HCT116 (cell line): Measurements from ENCODE around the gene GRK5. TPM values are rescaled to one million over a fixed set of nuclear protein-coding genes. Genes with fewer than 3 reads are reported as not detected.

Experiments
- ATAC-seq: fragments of 200-7000 bp; cut with Tn5 transposase; 2 replicates; pipeline ENCODE4 v1.9.1; 2020; ENCODE audit warnings: mild to moderate bottlenecking, moderate library complexity
- BruUV-seq: library from RNA; stranded (reverse); fragments of 400-500 nt; replicated peaks from 2 replicates; lab custom pipeline; 2021; lab: Mats Ljungman, UMichigan
- CTCF ChIA-PET: fragments of 300-600 bp; sonication (Branson Sonifier 250); formaldehyde crosslinking; loops from one replicate; lab custom pipeline; 2021; ENCODE audit warnings: antibody characterized with exemption; lab: Charles Lee
- POLR2A ChIA-PET: fragments of 300-600, 350-600 bp; sonication (Branson Sonifier 250); formaldehyde crosslinking; loops from one replicate; lab custom pipeline; 2021; ENCODE audit warnings: antibody characterized with exemption; lab: Charles Lee
- RAD21 ChIA-PET, 2 experiments: fragments of 300-600 bp; sonication (Branson Sonifier 250); formaldehyde crosslinking; loops; one replicate each; lab custom pipeline; 2023; ENCODE audit warnings: low total read pairs in 2 of 2; ENCODE audit not compliant: uncharacterized antibody in 2 of 2, unreplicated experiment in 2 of 2, low non-redundant PET in 1 of 2; lab: Charles Lee
- DNase-seq: peaks from one replicate; pipeline ENCODE4 v3.0.0-alpha.2; 2010; ENCODE audit warnings: low read depth, low spot score
- H2AFZ ChIP-seq: fragments of 200-600 bp; shearing (Covaris generic), sonication (generic); 2 replicates; pipeline ENCODE4 v1.6.1; 2017; ENCODE audit warnings: low read depth, mixed run types, mixed read lengths, antibody characterized with exemption, low read length; ENCODE audit not compliant: poor library complexity, severe bottlenecking
- H3K27ac ChIP-seq: 2 replicates; pipeline ENCODE4 v1.5.1; 2012; ENCODE audit warnings: low read depth, low read length
- H3K27me3 ChIP-seq: fragments of 200-600 bp; sonication (generic); 2 replicates; pipeline ENCODE4 v1.6.1; 2016; ENCODE audit warnings: mixed run types, low read length, mixed read lengths; ENCODE audit not compliant: insufficient read depth
- H3K36me3 ChIP-seq, 2 experiments: fragments of 200-500 bp in 1 of 2; fragments of 200-600 bp in 1 of 2; sonication (Bioruptor generic) in 1 of 2; sonication (generic) in 1 of 2; 2 replicates each; pipeline versions ENCODE4 v1.5.1 to v1.6.1; 2014 to 2016; ENCODE audit warnings: low read length in 2 of 2, inconsistent platforms in 1 of 2, mixed read lengths in 1 of 2, mixed run types in 1 of 2; ENCODE audit not compliant: insufficient read depth in 2 of 2, control insufficient read depth in 1 of 2
- H3K4me1 ChIP-seq, 2 experiments: fragments of 200-600 bp in 1 of 2; sonication (generic) in 1 of 2; 2 replicates each; pipeline versions ENCODE4 v1.5.1 to v1.6.1; 2012 to 2017; ENCODE audit warnings: low read length in 2 of 2, inconsistent platforms in 1 of 2, mild to moderate bottlenecking in 1 of 2, mixed read lengths in 1 of 2, mixed run types in 1 of 2, moderate library complexity in 1 of 2; ENCODE audit not compliant: insufficient read depth in 2 of 2, control insufficient read depth in 1 of 2
- H3K4me2 ChIP-seq: fragments of 200-600 bp; sonication (generic); 2 replicates; pipeline ENCODE4 v1.6.1; 2017; ENCODE audit warnings: mixed run types, low read length, mixed read lengths
- H3K4me3 ChIP-seq, 2 experiments: fragments of 200-600 bp in 1 of 2; sonication (generic) in 1 of 2; replicated peaks in 1 of 2; 2 replicates each; pipeline ENCODE4 v1.5.1; 2011 to 2016; ENCODE audit warnings: low read length in 2 of 2, control low read depth in 1 of 2, low read depth in 1 of 2, mild to moderate bottlenecking in 1 of 2, mixed read lengths in 1 of 2, mixed run types in 1 of 2
- H3K79me2 ChIP-seq: fragments of 200-600 bp; sonication (generic); 2 replicates; pipeline ENCODE4 v1.6.1; 2017; ENCODE audit warnings: mild to moderate bottlenecking, mixed run types, low read length, moderate library complexity, mixed read lengths; ENCODE audit not compliant: insufficient read depth
- H3K9ac ChIP-seq: fragments of 200-600 bp; sonication (generic); 2 replicates; pipeline ENCODE4 v1.6.1; 2016; ENCODE audit warnings: low read length, mixed read lengths
- H3K9me2 ChIP-seq: fragments of 200-600 bp; sonication (generic), shearing (Covaris generic); 2 replicates; pipeline ENCODE4 v1.6.1; 2017; ENCODE audit warnings: mixed run types, mild to moderate bottlenecking, moderate library complexity; ENCODE audit not compliant: insufficient read depth
- H3K9me3 ChIP-seq, 2 experiments: fragments of 200-500 bp in 1 of 2; fragments of 200-600 bp in 1 of 2; sonication (Bioruptor generic) in 1 of 2; sonication (generic) in 1 of 2; 2 replicates each; pipeline ENCODE4 v1.6.1; 2014 to 2017; ENCODE audit warnings: low read length in 2 of 2, mixed read lengths in 2 of 2, inconsistent platforms in 1 of 2, low read depth in 1 of 2, mild to moderate bottlenecking in 1 of 2, mixed run types in 1 of 2, moderate library complexity in 1 of 2; ENCODE audit not compliant: control insufficient read depth in 1 of 2, insufficient read depth in 1 of 2
- H4K20me1 ChIP-seq: fragments of 200-600 bp; sonication (generic), shearing (Covaris generic); 2 replicates; pipeline ENCODE4 v1.6.1; 2017; ENCODE audit warnings: mixed run types, mild to moderate bottlenecking, moderate library complexity; ENCODE audit not compliant: insufficient read depth
- CBX3 ChIP-seq: IDR thresholded peaks from 2 replicates; pipeline ENCODE4 v1.6.1; 2012; ENCODE audit warnings: low read depth
- EZH2 ChIP-seq: fragments of 200-600 bp; sonication (generic); IDR thresholded peaks from 2 replicates; pipeline ENCODE4 v1.6.1; 2017; ENCODE audit warnings: antibody characterized with exemption, mixed run types
- FOSL1 ChIP-seq: IDR thresholded peaks from 2 replicates; pipeline ENCODE4 v1.6.1; 2012; ENCODE audit warnings: low read depth
- JUND ChIP-seq: IDR thresholded peaks from 2 replicates; pipeline ENCODE4 v1.6.1; 2012
- POLR2AphosphoS5 ChIP-seq: IDR thresholded peaks from 2 replicates; pipeline ENCODE4 v1.6.1; 2011; ENCODE audit warnings: mild to moderate bottlenecking, low read depth, low read length, moderate library complexity
- RAD21 ChIP-seq: IDR thresholded peaks from 2 replicates; pipeline ENCODE4 v1.6.1; 2012; ENCODE audit warnings: low read depth, mild to moderate bottlenecking
- TCF7L2 ChIP-seq: IDR thresholded peaks from 2 replicates; pipeline ENCODE4 v1.7.0; 2011; ENCODE audit warnings: borderline replicate concordance, inconsistent platforms; ENCODE audit not compliant: insufficient read depth, insufficient read length; ENCODE audit errors: extremely low read depth
- YY1 ChIP-seq: IDR thresholded peaks from 2 replicates; pipeline ENCODE4 v1.6.1; 2011; ENCODE audit warnings: low read length, low read depth, moderate library complexity, mild to moderate bottlenecking; ENCODE audit not compliant: insufficient replicate concordance; ENCODE audit errors: extremely low read depth
- ZNF274 ChIP-seq: fragments of 200-500 bp; sonication (Bioruptor generic); IDR thresholded peaks from 2 replicates; pipeline ENCODE4 v1.6.1; 2014; ENCODE audit warnings: mild to moderate bottlenecking, low read depth, low read length, inconsistent platforms
- intact Hi-C: fragments of 100-400 bp; cut with micrococcal nuclease; formaldehyde crosslinking; loops from 2 replicates; pipeline ENCODE4 v1.10.0; 2022
- total RNA-seq: library from RNA; stranded (reverse); gene quantifications from one replicate; pipeline ENCODE4 v1.2.1, GENCODE V29; 2021; ENCODE audit not compliant: unreplicated experiment
- TF ChIP-seq, protein P1 (sequence below): IDR thresholded peaks from 2 replicates; pipeline ENCODE4 v1.6.1; 2012; ENCODE audit warnings: low read depth
- TF ChIP-seq, protein P2 (sequence below), 3 experiments: fragments of 200-600 bp in 1 of 3; sonication (generic) in 1 of 3; IDR thresholded peaks in 2 of 3; conservative IDR thresholded peaks in 1 of 3; 2 replicates each; pipeline ENCODE4 v1.5.1; 2012 to 2017; ENCODE audit warnings: low read depth in 2 of 3, low read length in 2 of 3, antibody characterized with exemption in 1 of 3, borderline replicate concordance in 1 of 3, control low read depth in 1 of 3, mild to moderate bottlenecking in 1 of 3, mixed read lengths in 1 of 3, mixed run types in 1 of 3, moderate library complexity in 1 of 3; ENCODE audit not compliant: insufficient read depth in 1 of 3

GRK5 gene
- total RNA-seq, 1 experiment from 2014 or later: 7.3 TPM

DNA sequence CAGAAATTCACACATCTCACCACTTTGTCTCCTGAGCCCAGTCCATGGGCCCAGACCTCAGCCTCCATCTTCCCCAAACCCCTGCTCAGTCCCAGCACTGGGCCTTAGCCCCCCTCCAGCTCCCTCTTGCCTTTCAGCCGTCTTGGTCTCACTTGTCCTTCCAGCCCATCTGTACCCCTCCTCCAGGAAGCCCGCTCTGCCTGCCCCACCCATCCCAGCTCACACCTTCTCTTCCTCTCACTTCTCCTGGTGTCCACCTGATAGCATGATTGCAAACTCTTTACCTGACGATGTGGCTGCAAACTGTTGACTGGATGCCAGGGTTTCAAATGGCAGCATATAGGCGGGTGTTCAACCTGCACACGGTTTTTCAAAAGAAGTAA lies 238.6 kb downstream of the GRK5 start:
- Histone ChIP-seq H3K9ac (no peak overlapping the region), H3K4me3 (no peak overlapping the region), H3K36me3 (no peaks in the 10 kb centered on the region), H3K79me2 (no peaks in the 10 kb centered on the region), H3K27ac (no peak overlapping the region), H4K20me1 (no peaks in the 10 kb centered on the region), H2AFZ (no peak overlapping the region), H3K4me2 (no peak overlapping the region), H3K27me3 (no peaks in the 10 kb centered on the region), H3K9me3 (no peaks in the 10 kb centered on the region), H3K4me1 (peaks cover 10 to 17% of the 10 kb centered on the region in 2 experiments), H3K9me2 (no peaks in the 10 kb centered on the region)
- no peak for TF ChIP-seq CBX3
- no peak for TF ChIP-seq FOSL1
- no TSS peak for BruUV-seq
- ChIA-PET POLR2A (interaction anchor here (0.6 to 0.8 kb wide), 2 partner anchors 96 to 281 kb away, joined by 3 read pairs; partner anchors contain the start of genes RGS10 and SFXN4), RAD21 (interaction anchor here (0.9 to 3.6 kb wide), 6 partner anchors 42 to 247 kb away, joined by 3 to 27 read pairs (median 7); partner anchors contain the start of gene GRK5 (in 1 of the 2)), CTCF (interaction anchor here (1.0 to 3.0 kb wide), 16 partner anchors 8 to 256 kb away, joined by 3 to 70 read pairs (median 5); partner anchors contain the start of gene GRK5)
- no peak for DNase-seq
- intact Hi-C loops: loop anchor here (1.0 kb wide), 2 partner anchors 43 to 247 kb away; no protein-coding TSS in a partner anchor
- peak; percentile 7 for ATAC-seq

DNA sequence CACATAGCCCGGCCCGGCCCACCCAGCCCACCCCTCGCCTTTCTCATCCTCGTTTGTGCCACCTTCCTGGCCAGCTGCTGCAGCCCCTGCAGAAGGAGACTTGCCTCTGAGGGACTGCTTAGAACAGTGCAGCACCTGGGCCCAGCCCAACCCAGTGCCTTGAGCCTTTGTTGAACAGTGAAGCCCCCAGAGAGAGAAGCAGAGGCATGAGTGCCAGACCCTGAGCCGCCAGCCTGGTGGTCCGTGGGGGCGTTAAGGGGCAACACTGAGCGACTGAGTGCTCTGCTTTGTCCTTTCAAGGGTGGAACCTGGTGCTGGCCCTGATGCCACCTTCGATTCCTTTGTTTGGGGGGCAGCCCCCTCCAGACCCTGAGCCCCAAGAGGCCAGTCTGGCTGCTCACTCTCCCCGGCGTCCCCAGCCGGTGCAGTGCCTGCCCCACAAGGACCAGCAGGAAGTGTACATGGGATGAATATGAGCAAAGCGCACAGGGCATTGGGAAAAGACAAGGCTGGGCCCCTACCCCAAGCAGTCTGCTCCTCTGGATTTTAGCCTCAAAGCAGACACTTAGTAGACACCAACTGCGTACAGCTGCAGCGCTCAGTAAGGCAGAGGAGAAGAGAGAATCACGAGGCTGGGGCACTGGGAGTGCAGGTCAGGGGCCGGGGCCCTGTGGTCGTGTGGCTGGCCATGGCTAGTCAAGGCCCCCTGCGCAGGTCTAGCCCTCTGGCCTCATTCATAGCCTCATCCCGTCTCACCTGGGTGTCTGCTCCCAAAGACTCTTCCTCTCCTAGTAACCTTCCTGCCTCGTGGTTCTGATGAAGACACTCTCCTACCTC lies 239.3 kb downstream of the GRK5 start:
- ATAC-seq: no peak
- H3K4me3 ChIP-seq: no peak overlapping the region
- no peak overlapping the region for H3K4me2 ChIP-seq
- no peaks in the 10 kb centered on the region for H3K36me3 ChIP-seq
- H3K79me2 ChIP-seq: no peaks in the 10 kb centered on the region
- intact Hi-C loops: no loop called here
- H3K9me2 ChIP-seq: no peaks in the 10 kb centered on the region
- no peak for DNase-seq
- no peaks in the 10 kb centered on the region for H3K9me3 ChIP-seq
- no peaks in the 10 kb centered on the region for H4K20me1 ChIP-seq
- H3K27me3 ChIP-seq: no peaks in the 10 kb centered on the region
- peaks cover 10 to 23% of the 10 kb centered on the region in 2 experiments for H3K4me1 ChIP-seq
- CTCF ChIA-PET: interaction anchor here (1.2 to 3.0 kb wide), 5 partner anchors 28 to 248 kb away, joined by 3 to 70 read pairs (median 18); partner anchors contain the start of gene GRK5
- no peak overlapping the region for H2AFZ ChIP-seq
- no peak overlapping the region for H3K9ac ChIP-seq
- POLR2A ChIA-PET: no interaction called here
- RAD21 ChIA-PET: interaction anchor here in 1 of 2 experiments (3.6 kb wide), 1 partner anchor 248 kb away, joined by 27 read pairs; no protein-coding TSS in a partner anchor
- no peak overlapping the region for H3K27ac ChIP-seq
- BruUV-seq: no TSS peak
- no peak for TF ChIP-seq RAD21
- TF ChIP-seq EZH2: no peak
- TF ChIP-seq, protein P1, sequence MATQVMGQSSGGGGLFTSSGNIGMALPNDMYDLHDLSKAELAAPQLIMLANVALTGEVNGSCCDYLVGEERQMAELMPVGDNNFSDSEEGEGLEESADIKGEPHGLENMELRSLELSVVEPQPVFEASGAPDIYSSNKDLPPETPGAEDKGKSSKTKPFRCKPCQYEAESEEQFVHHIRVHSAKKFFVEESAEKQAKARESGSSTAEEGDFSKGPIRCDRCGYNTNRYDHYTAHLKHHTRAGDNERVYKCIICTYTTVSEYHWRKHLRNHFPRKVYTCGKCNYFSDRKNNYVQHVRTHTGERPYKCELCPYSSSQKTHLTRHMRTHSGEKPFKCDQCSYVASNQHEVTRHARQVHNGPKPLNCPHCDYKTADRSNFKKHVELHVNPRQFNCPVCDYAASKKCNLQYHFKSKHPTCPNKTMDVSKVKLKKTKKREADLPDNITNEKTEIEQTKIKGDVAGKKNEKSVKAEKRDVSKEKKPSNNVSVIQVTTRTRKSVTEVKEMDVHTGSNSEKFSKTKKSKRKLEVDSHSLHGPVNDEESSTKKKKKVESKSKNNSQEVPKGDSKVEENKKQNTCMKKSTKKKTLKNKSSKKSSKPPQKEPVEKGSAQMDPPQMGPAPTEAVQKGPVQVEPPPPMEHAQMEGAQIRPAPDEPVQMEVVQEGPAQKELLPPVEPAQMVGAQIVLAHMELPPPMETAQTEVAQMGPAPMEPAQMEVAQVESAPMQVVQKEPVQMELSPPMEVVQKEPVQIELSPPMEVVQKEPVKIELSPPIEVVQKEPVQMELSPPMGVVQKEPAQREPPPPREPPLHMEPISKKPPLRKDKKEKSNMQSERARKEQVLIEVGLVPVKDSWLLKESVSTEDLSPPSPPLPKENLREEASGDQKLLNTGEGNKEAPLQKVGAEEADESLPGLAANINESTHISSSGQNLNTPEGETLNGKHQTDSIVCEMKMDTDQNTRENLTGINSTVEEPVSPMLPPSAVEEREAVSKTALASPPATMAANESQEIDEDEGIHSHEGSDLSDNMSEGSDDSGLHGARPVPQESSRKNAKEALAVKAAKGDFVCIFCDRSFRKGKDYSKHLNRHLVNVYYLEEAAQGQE: no peak
- TF ChIP-seq FOSL1: no peak
- no peak for TF ChIP-seq YY1
- no peak for TF ChIP-seq JUND
- TF ChIP-seq ZNF274: no peak
- TF ChIP-seq, protein P2, sequence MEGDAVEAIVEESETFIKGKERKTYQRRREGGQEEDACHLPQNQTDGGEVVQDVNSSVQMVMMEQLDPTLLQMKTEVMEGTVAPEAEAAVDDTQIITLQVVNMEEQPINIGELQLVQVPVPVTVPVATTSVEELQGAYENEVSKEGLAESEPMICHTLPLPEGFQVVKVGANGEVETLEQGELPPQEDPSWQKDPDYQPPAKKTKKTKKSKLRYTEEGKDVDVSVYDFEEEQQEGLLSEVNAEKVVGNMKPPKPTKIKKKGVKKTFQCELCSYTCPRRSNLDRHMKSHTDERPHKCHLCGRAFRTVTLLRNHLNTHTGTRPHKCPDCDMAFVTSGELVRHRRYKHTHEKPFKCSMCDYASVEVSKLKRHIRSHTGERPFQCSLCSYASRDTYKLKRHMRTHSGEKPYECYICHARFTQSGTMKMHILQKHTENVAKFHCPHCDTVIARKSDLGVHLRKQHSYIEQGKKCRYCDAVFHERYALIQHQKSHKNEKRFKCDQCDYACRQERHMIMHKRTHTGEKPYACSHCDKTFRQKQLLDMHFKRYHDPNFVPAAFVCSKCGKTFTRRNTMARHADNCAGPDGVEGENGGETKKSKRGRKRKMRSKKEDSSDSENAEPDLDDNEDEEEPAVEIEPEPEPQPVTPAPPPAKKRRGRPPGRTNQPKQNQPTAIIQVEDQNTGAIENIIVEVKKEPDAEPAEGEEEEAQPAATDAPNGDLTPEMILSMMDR (IDR thresholded peaks at IDR 0.05 in 2 of 3, conservative IDR thresholded peaks at IDR 0.05 in 1 of 3; ENCODE audit: borderline replicate concordance in 1 of 3, insufficient read depth in 1 of 3, low read depth in 2 of 3, low read length in 2 of 3): no peak
- no peak for TF ChIP-seq TCF7L2
- no peak for TF ChIP-seq POLR2AphosphoS5
